Measurements from ENCODE around the gene CCDC142.
"Not testable (repeated sequence)": the region's sequence is repeated elsewhere in the genome, so short reads cannot be mapped to it uniquely, and the experiment has no call there.

CCDC142 gene

GRCh38 chr2:74474481-74474880 is 8.3 kb downstream of the CCDC142 start:
- Histone ChIP-seq H3K36me3 (ENCODE audit: insufficient read depth, low read length) (no peaks in the 10 kb centered on the region; the same call in none of the 2 replicates), H3K4me1 (ENCODE audit: insufficient read depth, low read length) (no peaks in the 10 kb centered on the region), H3K9me3 (ENCODE audit: control insufficient read depth, insufficient read depth, low read length) (no peaks in the 10 kb centered on the region), H3K9ac (ENCODE audit: low read depth, low read length) (no peak overlapping the region)

- Histone ChIP-seq H3K9me3 (ENCODE audit: control insufficient read depth, insufficient read depth, low read length) (no peaks in the 10 kb centered on the region), H3K4me1 (ENCODE audit: insufficient read depth, low read length) (no peaks in the 10 kb centered on the region), H3K9ac (ENCODE audit: low read depth, low read length) (peak overlapping the region; percentile 78), H3K36me3 (ENCODE audit: insufficient read depth, low read length) (no peaks in the 10 kb centered on the region; the same call in 1 of the 2 replicates)
Observed at GRCh38 chr2:74472945-74473258, 9.9 kb downstream of the CCDC142 start.

GRCh38 chr2:74472086-74472944 is 10.5 kb downstream of the CCDC142 start, which contains the start of gene MRPL53:
TSS of gene MRPL53 (minus strand) at chr2:74472680. CDS start at chr2:74472660, 20 bp downstream.
- Histone ChIP-seq H3K9ac (ENCODE audit: low read depth, low read length) (peak within 1 kb of the TSS; percentile 78), H3K9me3 (ENCODE audit: control insufficient read depth, insufficient read depth, low read length) (no peaks in the 10 kb centered on the region), H3K4me1 (ENCODE audit: insufficient read depth, low read length) (no peaks in the 10 kb centered on the region), H3K36me3 (ENCODE audit: insufficient read depth, low read length) (no peaks in the 10 kb centered on the region; the same call in 1 of the 2 replicates)

GRCh38 chr2:74471332-74472065 is 11.3 kb downstream of the CCDC142 start:
- Histone ChIP-seq H3K9me3 (ENCODE audit: control insufficient read depth, insufficient read depth, low read length) (no peaks in the 10 kb centered on the region), H3K4me1 (ENCODE audit: insufficient read depth, low read length) (no peaks in the 10 kb centered on the region), H3K36me3 (ENCODE audit: insufficient read depth, low read length) (no peaks in the 10 kb centered on the region; the same call in 1 of the 2 replicates), H3K9ac (ENCODE audit: low read depth, low read length) (peak overlapping the region; percentile 78)

- not testable (repeated sequence) for H3K36me3 ChIP-seq (ENCODE audit: insufficient read depth, low read length); H3K4me1 ChIP-seq (ENCODE audit: insufficient read depth, low read length); H3K9me3 ChIP-seq (ENCODE audit: control insufficient read depth, insufficient read depth, low read length); H3K9ac ChIP-seq (ENCODE audit: low read depth, low read length)
Observed at GRCh38 chr2:74470742-74471141, 12.1 kb downstream of the CCDC142 start.

- no peaks in the 10 kb centered on the region for H3K9me3 ChIP-seq (ENCODE audit: control insufficient read depth, insufficient read depth, low read length)
- no peaks in the 10 kb centered on the region for H3K36me3 ChIP-seq (ENCODE audit: insufficient read depth, low read length)
- 0 out of 2 replicates have a peak, but pooled peaks cover under 1% of the 10 kb centered on the region for H3K4me1 ChIP-seq (ENCODE audit: insufficient read depth, low read length)
- peak overlapping the region; percentile 79 for H3K9ac ChIP-seq (ENCODE audit: low read depth, low read length)
Observed at GRCh38 chr2:74464406-74464805, 18.4 kb downstream of the CCDC142 start.

- no peaks in the 10 kb centered on the region for H3K9me3 ChIP-seq (ENCODE audit: control insufficient read depth, insufficient read depth, low read length)
- H3K4me1 ChIP-seq (ENCODE audit: insufficient read depth, low read length) = 0 out of 2 replicates have a peak, but pooled peaks cover 3% of the 10 kb centered on the region
- H3K36me3 ChIP-seq (ENCODE audit: insufficient read depth, low read length) = no peaks in the 10 kb centered on the region
- no peak overlapping the region for H3K9ac ChIP-seq (ENCODE audit: low read depth, low read length)
Observed at GRCh38 chr2:74462786-74463105, 20.1 kb downstream of the CCDC142 start.

GRCh38 chr2:74462054-74462785 is 20.6 kb downstream of the CCDC142 start:
- Histone ChIP-seq H3K36me3 (ENCODE audit: insufficient read depth, low read length) (no peaks in the 10 kb centered on the region), H3K9me3 (ENCODE audit: control insufficient read depth, insufficient read depth, low read length) (no peaks in the 10 kb centered on the region), H3K4me1 (ENCODE audit: insufficient read depth, low read length) (0 out of 2 replicates have a peak, but pooled peaks cover 3% of the 10 kb centered on the region), H3K9ac (ENCODE audit: low read depth, low read length) (no peak overlapping the region)

- H3K9ac ChIP-seq (ENCODE audit: low read depth, low read length) = no peak overlapping the region
- no peaks in the 10 kb centered on the region for H3K36me3 ChIP-seq (ENCODE audit: insufficient read depth, low read length)
- no peaks in the 10 kb centered on the region for H3K9me3 ChIP-seq (ENCODE audit: control insufficient read depth, insufficient read depth, low read length)
- peaks cover 7% of the 10 kb centered on the region for H3K4me1 ChIP-seq (ENCODE audit: insufficient read depth, low read length)
Observed at GRCh38 chr2:74461187-74462053, 21.4 kb downstream of the CCDC142 start.

- not testable (repeated sequence) for H3K9me3 ChIP-seq (ENCODE audit: control insufficient read depth, insufficient read depth, low read length); H3K36me3 ChIP-seq (ENCODE audit: insufficient read depth, low read length); H3K9ac ChIP-seq (ENCODE audit: low read depth, low read length)
- H3K4me1 ChIP-seq (ENCODE audit: insufficient read depth, low read length) = peaks cover 11% of the 10 kb centered on the region
Observed at GRCh38 chr2:74460187-74460586, 22.6 kb downstream of the CCDC142 start.

GRCh38 chr2:74459503-74460118 is 23.2 kb downstream of the CCDC142 start:
- H3K4me1 ChIP-seq (ENCODE audit: insufficient read depth, low read length) = peaks cover 11% of the 10 kb centered on the region
- H3K9ac ChIP-seq (ENCODE audit: low read depth, low read length); H3K36me3 ChIP-seq (ENCODE audit: insufficient read depth, low read length); H3K9me3 ChIP-seq (ENCODE audit: control insufficient read depth, insufficient read depth, low read length): not testable (repeated sequence)

GRCh38 chr2:74458938-74459363 is 23.8 kb downstream of the CCDC142 start:
- H3K9ac ChIP-seq (ENCODE audit: low read depth, low read length) = peak overlapping the region; percentile 90
- peaks cover 11% of the 10 kb centered on the region for H3K4me1 ChIP-seq (ENCODE audit: insufficient read depth, low read length)
- H3K9me3 ChIP-seq (ENCODE audit: control insufficient read depth, insufficient read depth, low read length) = no peaks in the 10 kb centered on the region
- H3K36me3 ChIP-seq (ENCODE audit: insufficient read depth, low read length) = no peaks in the 10 kb centered on the region

GRCh38 chr2:74458132-74458937 is 24.5 kb downstream of the CCDC142 start, which contains the start of gene WBP1:
TSS of gene WBP1 (plus strand) at chr2:74458438. CDS start at chr2:74458603, 165 bp downstream.
- Histone ChIP-seq H3K9me3 (ENCODE audit: control insufficient read depth, insufficient read depth, low read length) (no peaks in the 10 kb centered on the region), H3K4me1 (ENCODE audit: insufficient read depth, low read length) (peaks cover 11% of the 10 kb centered on the region), H3K36me3 (ENCODE audit: insufficient read depth, low read length) (no peaks in the 10 kb centered on the region), H3K9ac (ENCODE audit: low read depth, low read length) (peak within 1 kb of the TSS; percentile 90)

All from ES-I3 (cell line).